Retinal pigment epithelial cell (primary cell): ENCODE measurements around the gene IL7R.

ENCODE experiments used
- DNase-seq: peaks from one replicate; pipeline ENCODE4 v3.0.0-alpha.2; 2010; ENCODE audit warnings: low read depth
- H3K4me3 ChIP-seq: 2 replicates; pipeline ENCODE4 v1.5.1; 2011; ENCODE audit warnings: mild to moderate bottlenecking, low read length, control low read depth, moderate library complexity
- CTCF ChIP-seq: conservative IDR thresholded peaks from 2 replicates; pipeline ENCODE4 v1.5.1; 2011; ENCODE audit warnings: low read depth, low read length, control low read depth, inconsistent platforms

Gene IL7R

GRCh38 chr5:35880156-35880555, 23.5 kb downstream of the IL7R start:
- TF ChIP-seq CTCF: no peak
- DNase-seq: no peak
- H3K4me3 ChIP-seq: no peak overlapping the region

- TF ChIP-seq CTCF: no peak
- no peak overlapping the region for H3K4me3 ChIP-seq
- DNase-seq: no peak
Observed at GRCh38 chr5:35881758-35882157, 25.1 kb downstream of the IL7R start.

GRCh38 chr5:35884191-35884769, 27.6 kb downstream of the IL7R start:
- no peak for TF ChIP-seq CTCF
- H3K4me3 ChIP-seq: no peak overlapping the region
- DNase-seq: no peak

- DNase-seq: no peak
- no peak for TF ChIP-seq CTCF
- H3K4me3 ChIP-seq: no peak overlapping the region
Observed at GRCh38 chr5:35884773-35885172, 28.1 kb downstream of the IL7R start.

GRCh38 chr5:35886381-35886780, 29.7 kb downstream of the IL7R start:
- TF ChIP-seq CTCF: no peak
- H3K4me3 ChIP-seq: no peak overlapping the region
- DNase-seq: no peak

GRCh38 chr5:35887321-35888100, 30.8 kb downstream of the IL7R start:
- no peak for DNase-seq
- no peak for TF ChIP-seq CTCF
- no peak overlapping the region for H3K4me3 ChIP-seq
